ENCODE data around the gene C1orf116.

DNA sequence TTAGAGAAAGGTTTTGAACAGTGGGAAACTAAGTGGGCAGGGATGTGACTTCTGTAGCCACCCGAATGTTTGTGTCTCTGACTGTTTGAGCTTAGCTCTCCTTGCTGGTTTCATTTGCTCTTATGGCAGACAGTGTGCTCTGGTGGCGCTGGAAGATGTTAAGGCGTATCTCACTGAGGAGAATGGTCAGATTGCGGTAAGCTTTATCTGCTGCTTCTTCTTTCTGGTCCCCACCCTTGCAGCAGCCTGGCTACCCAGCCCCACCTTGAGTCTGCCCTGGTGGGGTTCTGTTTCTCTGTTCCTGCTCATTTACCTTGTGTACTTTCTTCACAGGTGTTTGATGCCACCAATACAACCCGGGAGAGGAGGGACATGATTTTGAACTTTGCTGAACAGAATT lies 30.5 kb upstream of the C1orf116 start:
- TF ChIP-seq, protein P1, sequence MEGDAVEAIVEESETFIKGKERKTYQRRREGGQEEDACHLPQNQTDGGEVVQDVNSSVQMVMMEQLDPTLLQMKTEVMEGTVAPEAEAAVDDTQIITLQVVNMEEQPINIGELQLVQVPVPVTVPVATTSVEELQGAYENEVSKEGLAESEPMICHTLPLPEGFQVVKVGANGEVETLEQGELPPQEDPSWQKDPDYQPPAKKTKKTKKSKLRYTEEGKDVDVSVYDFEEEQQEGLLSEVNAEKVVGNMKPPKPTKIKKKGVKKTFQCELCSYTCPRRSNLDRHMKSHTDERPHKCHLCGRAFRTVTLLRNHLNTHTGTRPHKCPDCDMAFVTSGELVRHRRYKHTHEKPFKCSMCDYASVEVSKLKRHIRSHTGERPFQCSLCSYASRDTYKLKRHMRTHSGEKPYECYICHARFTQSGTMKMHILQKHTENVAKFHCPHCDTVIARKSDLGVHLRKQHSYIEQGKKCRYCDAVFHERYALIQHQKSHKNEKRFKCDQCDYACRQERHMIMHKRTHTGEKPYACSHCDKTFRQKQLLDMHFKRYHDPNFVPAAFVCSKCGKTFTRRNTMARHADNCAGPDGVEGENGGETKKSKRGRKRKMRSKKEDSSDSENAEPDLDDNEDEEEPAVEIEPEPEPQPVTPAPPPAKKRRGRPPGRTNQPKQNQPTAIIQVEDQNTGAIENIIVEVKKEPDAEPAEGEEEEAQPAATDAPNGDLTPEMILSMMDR (IDR thresholded peaks at IDR 0.05) = no peak
- TF ChIP-seq POLR2A (IDR thresholded peaks at IDR 0.05) (no peak), POLR2AphosphoS5 (IDR thresholded peaks at IDR 0.05) (no peak)

Data from prostate gland (tissue), 2 donors.